GM23248 (cell line): ENCODE data around the gene ARID1B. TPM values are rescaled to one million over a fixed set of nuclear protein-coding genes. Genes with fewer than 3 reads are reported as not detected.

Experiments
- DNase-seq: peaks from one replicate; pipeline ENCODE4 v3.0.0-alpha.2; 2015
- H2AFZ ChIP-seq: fragments of 200-600 bp; sonication (generic); 2 replicates; pipeline ENCODE4 v1.6.1; 2016; ENCODE audit warnings: antibody characterized with exemption
- H3F3A ChIP-seq: fragments of 200-600 bp; sonication (generic); 2 replicates; pipeline ENCODE4 v1.6.1; 2016; ENCODE audit warnings: mild to moderate bottlenecking, antibody characterized with exemption, mixed run types; ENCODE audit not compliant: insufficient read depth
- H3K27ac ChIP-seq: fragments of 200-600 bp; sonication (generic); 2 replicates; pipeline ENCODE4 v1.5.1; 2016; ENCODE audit warnings: mild to moderate bottlenecking
- H3K27me3 ChIP-seq: fragments of 200-600 bp; sonication (generic); replicated peaks from 2 replicates; pipeline ENCODE4 v1.6.1; 2016; ENCODE audit warnings: mild to moderate bottlenecking; ENCODE audit not compliant: insufficient read depth
- H3K36me3 ChIP-seq: fragments of 200-600 bp; sonication (generic); 2 replicates; pipeline ENCODE4 v1.6.1; 2016; ENCODE audit warnings: low read depth, mild to moderate bottlenecking
- H3K4me1 ChIP-seq: fragments of 200-600 bp; sonication (generic); 2 replicates; pipeline ENCODE4 v1.6.1; 2016; ENCODE audit warnings: mild to moderate bottlenecking; ENCODE audit not compliant: insufficient read depth
- H3K4me2 ChIP-seq: fragments of 200-600 bp; sonication (generic); one replicate; pipeline ENCODE4 v1.6.1; 2016; ENCODE audit warnings: mild to moderate bottlenecking; ENCODE audit not compliant: unreplicated experiment
- H3K4me3 ChIP-seq: fragments of 200-600 bp; sonication (generic); 2 replicates; pipeline ENCODE4 v1.5.1; 2016; ENCODE audit warnings: mild to moderate bottlenecking
- H3K79me2 ChIP-seq: fragments of 200-600 bp; sonication (generic); 2 replicates; pipeline ENCODE4 v1.6.1; 2016; ENCODE audit warnings: mild to moderate bottlenecking; ENCODE audit not compliant: insufficient read depth
- H3K9ac ChIP-seq: fragments of 200-600 bp; sonication (generic); 2 replicates; pipeline ENCODE4 v1.6.1; 2016; ENCODE audit warnings: mild to moderate bottlenecking
- H3K9me2 ChIP-seq: fragments of 200-600 bp; sonication (generic); 2 replicates; pipeline ENCODE4 v1.6.1; 2016; ENCODE audit warnings: mixed run types, mild to moderate bottlenecking, moderate library complexity; ENCODE audit not compliant: insufficient read depth
- H3K9me3 ChIP-seq: fragments of 200-600 bp; sonication (generic); one replicate; pipeline ENCODE4 v1.6.1; 2017; ENCODE audit warnings: low read depth
- H4K20me1 ChIP-seq: fragments of 200-600 bp; sonication (generic); 2 replicates; pipeline ENCODE4 v1.6.0; 2016; ENCODE audit not compliant: insufficient read depth
- EZH2 ChIP-seq: fragments of 200-600 bp; sonication (generic); IDR thresholded peaks from 2 replicates; pipeline ENCODE4 v1.6.1; 2018; ENCODE audit warnings: antibody characterized with exemption, mild to moderate bottlenecking; ENCODE audit not compliant: insufficient read depth, poor library complexity, severe bottlenecking
- EZH2phosphoT487 ChIP-seq: fragments of 200-600 bp; sonication (generic); IDR thresholded peaks from 2 replicates; pipeline ENCODE4 v1.6.1; 2018; ENCODE audit warnings: antibody characterized with exemption, moderate library complexity, mild to moderate bottlenecking, low read depth; ENCODE audit not compliant: insufficient read depth
- WGBS, 2 experiments: methylation state at CpG; one replicate each; pipeline ENCODE4 v1.1.6; 2015 to 2017; ENCODE audit warnings: low lambda C conversion rate in 2 of 2, low coverage in 1 of 2; ENCODE audit errors: missing lambda C conversion rate in 2 of 2; 5-methylcytosine and 5-hydroxymethylcytosine counted together
- in situ Hi-C: fragments of 300-500 bp; cut with MboI; formaldehyde crosslinking; loops from 2 replicates; pipeline ENCODE4 v1.15.0; 2020
- polyA plus RNA-seq: library from polyadenylated mRNA; unstranded; fragments of >200 nt; fragmentation: Nextera tagmentation; extraction: Ambion mirVana; gene quantifications from 2 replicates; pipeline ENCODE4 v1.2.1, GENCODE V29; 2016
- total RNA-seq: library from RNA; depleted of rRNA; stranded (reverse); fragments of >200 nt; shearing (Covaris generic); gene quantifications from 2 replicates; pipeline ENCODE4 v1.2.3, GENCODE V29; 2014

Gene ARID1B
- total and polyA plus RNA-seq, 2 experiments from 2014 or later, result 19.3 to 21.2 TPM

DNA sequence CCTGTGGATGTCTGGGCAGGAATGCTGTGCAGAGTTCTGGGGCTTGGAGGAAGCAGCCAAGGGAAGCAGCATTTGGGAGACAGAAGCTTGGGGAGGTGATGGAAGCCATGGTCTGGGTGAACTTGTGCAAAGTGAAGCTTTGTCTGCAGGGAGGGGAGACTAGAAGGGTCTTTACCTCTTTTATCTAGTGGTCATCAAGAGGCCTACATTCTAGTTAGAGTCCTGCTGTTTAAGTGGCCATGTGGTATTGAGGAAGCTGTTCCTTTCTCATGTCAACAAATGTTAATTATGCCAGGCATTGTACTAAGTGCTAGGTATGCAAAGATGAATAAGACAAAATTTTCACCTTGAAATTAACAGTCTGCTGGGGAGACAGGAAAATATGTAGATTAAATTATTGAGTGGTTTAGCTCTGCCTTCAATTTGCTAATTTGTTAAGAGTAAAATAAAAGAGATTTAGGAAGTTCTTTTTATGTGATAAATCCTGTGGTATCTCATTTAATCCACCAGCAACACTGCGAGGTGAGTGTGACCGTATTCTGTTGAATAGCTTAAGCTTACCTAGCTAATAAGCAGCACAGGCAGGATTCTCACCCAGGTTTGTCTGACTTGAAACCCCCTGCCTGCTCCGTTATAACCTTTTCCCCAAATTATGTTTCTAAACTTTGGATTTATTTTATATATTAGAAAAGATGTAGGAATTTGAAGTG is 43.1 kb downstream of the ARID1B start:
- H3K9ac ChIP-seq, result no peak overlapping the region
- no peak overlapping the region for H3K4me2 ChIP-seq
- H3K79me2 ChIP-seq, result peaks cover 100% of the 10 kb centered on the region
- H4K20me1 ChIP-seq, result peaks cover 13% of the 10 kb centered on the region; the same call in 1 of the 2 replicates
- no peak overlapping the region for H3K4me3 ChIP-seq
- TF ChIP-seq EZH2 (no peak), EZH2phosphoT487 (no peak)
- no peak overlapping the region for H3K27ac ChIP-seq
- no peaks in the 10 kb centered on the region for H3K27me3 ChIP-seq
- H3F3A ChIP-seq, result no peaks in the 10 kb centered on the region
- H2AFZ ChIP-seq, result no peak overlapping the region
- H3K9me3 ChIP-seq, result no peaks in the 10 kb centered on the region
- no peaks in the 10 kb centered on the region for H3K36me3 ChIP-seq
- DNase-seq, result no peak
- in situ Hi-C loops, result no loop called here
- WGBS, 2 experiments, result 96 to 99% methylated on average over 3 of the region's 3 CpGs
- H3K4me1 ChIP-seq, result no peaks in the 10 kb centered on the region
- H3K9me2 ChIP-seq, result no peaks in the 10 kb centered on the region

DNA sequence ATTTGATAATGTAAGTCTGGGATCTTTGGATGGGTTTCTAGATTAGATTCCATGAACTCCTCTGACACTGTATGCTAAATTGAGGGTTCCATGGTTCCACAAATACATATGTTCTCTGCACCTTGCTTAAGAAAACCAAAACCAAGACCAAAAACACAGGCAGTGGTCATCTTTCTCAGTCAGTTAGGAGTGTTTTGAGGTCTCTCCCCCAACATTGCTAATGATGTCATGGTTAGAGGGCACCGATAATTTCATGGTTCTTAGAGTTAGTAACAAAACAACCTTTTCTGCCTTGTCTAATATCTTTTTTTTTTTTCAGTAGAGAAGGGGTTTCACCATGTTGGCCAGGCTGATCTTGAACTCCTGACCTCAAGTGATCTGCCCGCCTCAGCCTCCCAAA is 44.5 kb downstream of the ARID1B start:
- peaks cover 8% of the 10 kb centered on the region; the same call in 1 of the 2 replicates for H4K20me1 ChIP-seq
- H3K4me3 ChIP-seq, result no peak overlapping the region
- no peaks in the 10 kb centered on the region for H3F3A ChIP-seq
- no peaks in the 10 kb centered on the region for H3K36me3 ChIP-seq
- H3K27ac ChIP-seq, result no peak overlapping the region
- no peaks in the 10 kb centered on the region for H3K27me3 ChIP-seq
- TF ChIP-seq EZH2phosphoT487, result no peak
- no peak for TF ChIP-seq EZH2
- no peak overlapping the region for H3K9ac ChIP-seq
- 92 to 98% methylated on average over 2 of the region's 2 CpGs for WGBS, 2 experiments
- DNase-seq, result no peak
- no peaks in the 10 kb centered on the region for H3K9me2 ChIP-seq
- H3K4me1 ChIP-seq, result peaks cover 8% of the 10 kb centered on the region; the same call in 1 of the 2 replicates
- no peak overlapping the region for H2AFZ ChIP-seq
- H3K79me2 ChIP-seq, result peaks cover 100% of the 10 kb centered on the region
- in situ Hi-C loops, result no loop called here
- no peak overlapping the region for H3K4me2 ChIP-seq
- H3K9me3 ChIP-seq, result no peaks in the 10 kb centered on the region

DNA sequence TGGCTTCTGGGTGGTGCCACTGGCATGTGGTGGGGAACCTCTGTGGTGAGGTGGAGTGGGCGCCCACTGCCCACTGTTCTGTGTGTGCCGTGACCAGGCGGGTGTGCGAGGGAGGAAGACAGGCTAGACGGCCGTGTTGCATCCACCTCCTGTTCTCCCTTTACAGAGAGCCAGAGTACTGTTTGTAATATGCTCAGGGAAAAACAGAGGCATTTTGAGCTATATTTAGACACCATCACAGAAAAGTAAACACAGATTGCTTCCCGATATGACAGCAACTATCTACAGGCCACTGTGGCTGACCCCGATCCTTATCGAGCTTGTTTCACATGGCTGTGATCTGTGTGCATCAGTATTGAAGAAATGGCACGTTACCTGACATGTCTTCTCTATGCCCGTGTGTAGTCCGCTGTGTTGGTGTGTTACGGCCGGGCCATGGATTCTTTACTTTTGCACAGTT is 45.6 kb downstream of the ARID1B start:
- Histone ChIP-seq H3K4me2 (no peak overlapping the region), H4K20me1 (peaks cover 5% of the 10 kb centered on the region; the same call in 1 of the 2 replicates)
- in situ Hi-C loops, result no loop called here

DNA sequence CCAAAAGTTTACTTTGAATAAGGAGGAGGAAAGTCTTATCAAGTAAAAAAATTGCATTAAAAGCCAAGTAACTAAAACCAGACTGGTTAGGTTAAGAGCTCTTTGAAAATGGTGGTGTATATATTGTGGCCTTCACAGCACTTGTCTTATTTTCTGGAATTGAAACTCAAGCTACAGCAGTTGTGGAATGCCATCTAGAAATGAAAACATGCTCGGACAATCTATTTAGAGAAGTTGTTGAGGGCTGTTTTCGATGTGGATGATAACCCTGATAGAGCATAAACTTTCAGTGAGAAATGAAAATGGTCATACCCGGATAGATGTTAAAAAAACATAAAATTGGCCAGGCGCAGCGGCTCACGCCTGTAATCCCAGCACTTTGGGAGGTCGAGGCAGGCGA is 47.0 kb downstream of the ARID1B start:
- Histone ChIP-seq H3K4me2 (no peak overlapping the region), H3K9me3 (no peaks in the 10 kb centered on the region), H2AFZ (no peak overlapping the region), H3K27ac (no peak overlapping the region), H3K4me3 (no peak overlapping the region), H3K9ac (no peak overlapping the region), H3K4me1 (peaks cover 30% of the 10 kb centered on the region), H3K9me2 (no peaks in the 10 kb centered on the region), H4K20me1 (peaks cover 1% of the 10 kb centered on the region; the same call in 1 of the 2 replicates), H3K27me3 (no peaks in the 10 kb centered on the region), H3K79me2 (peaks cover 92% of the 10 kb centered on the region), H3K36me3 (no peaks in the 10 kb centered on the region), H3F3A (peaks cover 5% of the 10 kb centered on the region)
- WGBS, 2 experiments, result 95 to 97% methylated on average over 8 of the region's 8 CpGs
- in situ Hi-C loops, result no loop called here
- DNase-seq, result no peak
- TF ChIP-seq EZH2 (no peak), EZH2phosphoT487 (no peak)

More for the DNA sequence above, 45.6 kb downstream of the ARID1B start:
- H3K27ac ChIP-seq, result no peak overlapping the region
- H3K9ac ChIP-seq, result no peak overlapping the region
- TF ChIP-seq EZH2phosphoT487 (no peak), EZH2 (no peak)
- no peak overlapping the region for H3K4me3 ChIP-seq
- no peak for DNase-seq
- peaks cover 18% of the 10 kb centered on the region for H3K4me1 ChIP-seq
- no peaks in the 10 kb centered on the region for H3K27me3 ChIP-seq
- no peaks in the 10 kb centered on the region for H3K9me3 ChIP-seq
- H3K9me2 ChIP-seq, result no peaks in the 10 kb centered on the region
- H2AFZ ChIP-seq, result no peak overlapping the region
- no peaks in the 10 kb centered on the region for H3F3A ChIP-seq
- 82 to 89% methylated on average over 13 to 14 of the region's 14 CpGs for WGBS, 2 experiments
- H3K36me3 ChIP-seq, result no peaks in the 10 kb centered on the region
- peaks cover 100% of the 10 kb centered on the region for H3K79me2 ChIP-seq
